Fibroblast of gingiva (primary cell): ENCODE results near the gene NEO1.

Experiments used
- DNase-seq: peaks from one replicate; pipeline ENCODE4 v3.0.0-alpha.2; 2011; ENCODE audit warnings: low read depth

Gene NEO1

GRCh38 chr15:73051807-73052652 lies at the start of gene NEO1:
TSS of gene NEO1 (plus strand) at chr15:73052463. CDS start at chr15:73052676, 213 bp downstream.
- peak; percentile 72 for DNase-seq

- no peak for DNase-seq
These were observed 47.8 kb upstream of the NEO1 start for GRCh38 chr15:73004462-73004861.

- DNase-seq = no peak
These were observed 47.2 kb upstream of the NEO1 start for GRCh38 chr15:73005032-73005431.

- no peak for DNase-seq
These were observed 46.8 kb upstream of the NEO1 start for GRCh38 chr15:73005446-73005845.

- DNase-seq = no peak
These were observed 45.7 kb upstream of the NEO1 start for GRCh38 chr15:73006523-73006922.

- DNase-seq = no peak
These were observed 42.9 kb upstream of the NEO1 start for GRCh38 chr15:73009066-73010056.

GRCh38 chr15:73010154-73011152 lies 41.8 kb upstream of the NEO1 start:
- DNase-seq = no peak

GRCh38 chr15:73014904-73015303 lies 37.4 kb upstream of the NEO1 start:
- DNase-seq = no peak

- no peak for DNase-seq
These were observed 36.8 kb upstream of the NEO1 start for GRCh38 chr15:73015493-73015892.

GRCh38 chr15:73017987-73018386 lies 34.3 kb upstream of the NEO1 start:
- DNase-seq = no peak

- no peak for DNase-seq
These were observed 33.1 kb upstream of the NEO1 start for GRCh38 chr15:73019154-73019553.

- DNase-seq = no peak
These were observed 32.6 kb upstream of the NEO1 start for GRCh38 chr15:73019601-73020146.

GRCh38 chr15:73021139-73021621 lies 31.1 kb upstream of the NEO1 start:
- DNase-seq = no peak

- DNase-seq = no peak
These were observed 30.1 kb upstream of the NEO1 start for GRCh38 chr15:73022161-73022560.

GRCh38 chr15:73023071-73023470 lies 29.2 kb upstream of the NEO1 start:
- DNase-seq = no peak

- DNase-seq = no peak
These were observed 28.1 kb upstream of the NEO1 start for GRCh38 chr15:73024168-73024567.

GRCh38 chr15:73026511-73027054 lies 25.7 kb upstream of the NEO1 start:
- no peak for DNase-seq

- DNase-seq = no peak
These were observed 24.2 kb upstream of the NEO1 start for GRCh38 chr15:73028031-73028430.

- DNase-seq = no peak
These were observed 23.3 kb upstream of the NEO1 start for GRCh38 chr15:73028831-73029451.

- DNase-seq = no peak
These were observed 22.1 kb upstream of the NEO1 start for GRCh38 chr15:73030122-73030679.
